ENCODE results near the gene EXOSC1. TPM values are rescaled to one million over a fixed set of nuclear protein-coding genes. Genes with fewer than 3 reads are reported as not detected.
"Not testable (repeated sequence)": the region's sequence is repeated elsewhere in the genome, so short reads cannot be mapped to it uniquely, and the experiment has no call there.

The EXOSC1 gene
- polyA plus RNA-seq, 1 donor: 39.1 TPM

DNA sequence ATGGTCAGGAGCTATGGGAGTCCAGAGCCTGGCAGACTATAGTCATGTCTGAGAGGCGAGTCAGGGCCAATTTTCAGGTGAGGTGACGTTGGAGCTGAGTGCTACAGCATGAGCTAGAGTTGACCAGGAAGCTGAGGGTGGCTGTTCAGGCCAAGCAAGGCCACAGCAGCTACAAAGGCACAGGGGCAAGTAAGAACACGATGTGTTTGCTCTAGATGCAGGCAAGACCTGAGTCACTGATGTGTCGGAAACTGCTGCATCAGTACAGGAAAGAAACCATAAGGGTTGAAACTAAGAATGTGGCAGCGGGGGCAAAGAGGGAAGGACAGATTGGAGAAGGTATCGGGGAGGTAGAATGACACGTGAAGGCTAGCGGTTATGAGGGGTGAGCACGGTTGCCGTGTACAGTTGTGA lies 32.9 kb downstream of the EXOSC1 start:
- Histone ChIP-seq H3K27ac (ENCODE audit: low read length) (no peak overlapping the region), H3K27me3 (ENCODE audit: control insufficient read depth, insufficient read depth, low read length) (no peaks in the 10 kb centered on the region)
- no peak for DNase-seq

DNA sequence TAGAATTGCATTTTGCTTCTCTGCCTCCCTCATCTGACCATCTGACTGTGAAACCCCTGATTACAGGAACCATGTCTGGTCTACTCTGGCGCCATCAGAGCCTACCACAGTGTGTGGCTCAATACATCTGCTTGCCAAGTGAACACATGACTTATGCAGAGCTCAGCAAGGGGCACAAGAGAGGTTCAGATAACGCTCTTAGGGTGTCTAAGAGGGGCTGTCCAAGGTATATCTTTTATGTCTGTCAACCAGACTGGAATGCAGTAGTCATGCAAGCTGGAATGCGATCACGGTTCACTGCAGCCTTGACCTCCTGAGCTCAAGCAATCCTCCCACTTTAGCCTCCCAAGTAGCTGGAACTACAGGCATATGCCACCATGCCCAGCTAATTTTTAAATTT lies 34.4 kb downstream of the EXOSC1 start:
- WGBS (ENCODE audit: insufficient coverage, low lambda C conversion rate): no CpG with 5 or more reads among the region's 4 CpGs
- no peaks in the 10 kb centered on the region for H3K36me3 ChIP-seq (ENCODE audit: control insufficient read depth, insufficient read depth, low read length)
- peaks cover 5% of the 10 kb centered on the region for H3K4me1 ChIP-seq (ENCODE audit: control insufficient read depth, insufficient read depth, low read length)
- no peaks in the 10 kb centered on the region for H3K9me3 ChIP-seq (ENCODE audit: control insufficient read depth, low read depth, low read length)
- H3K27me3 ChIP-seq (ENCODE audit: control insufficient read depth, insufficient read depth, low read length): no peaks in the 10 kb centered on the region
- no peak overlapping the region for H3K4me3 ChIP-seq (ENCODE audit: low read length)
- no peak overlapping the region for H3K27ac ChIP-seq (ENCODE audit: low read length)
- no peak for DNase-seq

More for the DNA sequence above, 32.9 kb downstream of the EXOSC1 start:
- H3K9me3 ChIP-seq (ENCODE audit: control insufficient read depth, low read depth, low read length): no peaks in the 10 kb centered on the region
- H3K36me3 ChIP-seq (ENCODE audit: control insufficient read depth, insufficient read depth, low read length): no peaks in the 10 kb centered on the region
- 93% methylated on average over 3 of the region's 10 CpGs for WGBS (ENCODE audit: insufficient coverage, low lambda C conversion rate)
- H3K4me1 ChIP-seq (ENCODE audit: control insufficient read depth, insufficient read depth, low read length): no peaks in the 10 kb centered on the region
- H3K4me3 ChIP-seq (ENCODE audit: low read length): no peak overlapping the region

DNA sequence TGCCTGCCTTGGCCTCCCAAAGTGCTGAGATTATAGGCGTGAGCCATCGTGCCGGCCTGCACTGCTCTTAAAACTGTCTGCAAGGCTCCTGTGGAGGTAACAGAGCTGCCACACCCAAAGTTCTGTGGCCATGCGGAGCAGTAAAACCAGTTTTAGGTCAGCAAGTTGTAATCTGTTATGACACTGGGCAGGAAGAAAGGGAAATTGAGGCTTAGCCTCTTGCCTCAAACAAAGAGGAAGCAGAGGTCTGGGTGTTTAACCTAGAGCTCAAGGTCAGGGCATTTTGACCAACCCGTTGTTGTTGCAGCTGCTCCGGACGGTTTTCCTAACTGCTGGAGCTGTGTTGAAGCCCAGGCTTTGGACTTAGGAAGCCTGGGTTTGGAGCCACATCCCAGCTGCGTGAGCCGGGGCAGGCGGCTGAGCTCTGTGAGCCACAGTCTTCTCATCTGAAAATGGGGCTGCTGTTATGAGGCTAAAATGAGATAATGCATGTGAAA lies 37.3 kb downstream of the EXOSC1 start:
- H3K4me3 ChIP-seq (ENCODE audit: low read length): no peak overlapping the region
- no peaks in the 10 kb centered on the region for H3K27me3 ChIP-seq (ENCODE audit: control insufficient read depth, insufficient read depth, low read length)
- no peak for DNase-seq
- no CpG with 5 or more reads among the region's 10 CpGs for WGBS (ENCODE audit: insufficient coverage, low lambda C conversion rate)
- H3K36me3 ChIP-seq (ENCODE audit: control insufficient read depth, insufficient read depth, low read length): no peaks in the 10 kb centered on the region
- no peaks in the 10 kb centered on the region for H3K9me3 ChIP-seq (ENCODE audit: control insufficient read depth, low read depth, low read length)
- H3K4me1 ChIP-seq (ENCODE audit: control insufficient read depth, insufficient read depth, low read length): peaks cover 5% of the 10 kb centered on the region
- H3K27ac ChIP-seq (ENCODE audit: low read length): no peak overlapping the region

DNA sequence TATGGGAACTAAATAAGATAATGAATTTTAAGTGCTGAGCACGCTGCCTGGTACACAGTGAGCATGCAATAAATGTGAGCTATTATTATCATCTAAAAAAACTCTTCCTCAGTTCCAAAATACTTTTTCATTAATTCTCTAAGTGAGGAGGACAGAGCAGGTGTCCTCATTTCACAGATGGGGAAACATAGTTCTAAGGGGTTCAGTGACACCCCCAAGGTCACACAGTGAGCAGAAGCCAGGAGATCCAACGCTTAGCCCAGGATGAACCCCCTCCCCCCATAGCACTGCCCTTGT lies 37.9 kb downstream of the EXOSC1 start:
- no peak overlapping the region for H3K27ac ChIP-seq (ENCODE audit: low read length)
- no peaks in the 10 kb centered on the region for H3K9me3 ChIP-seq (ENCODE audit: control insufficient read depth, low read depth, low read length)
- no peak for DNase-seq
- peaks cover 5% of the 10 kb centered on the region for H3K4me1 ChIP-seq (ENCODE audit: control insufficient read depth, insufficient read depth, low read length)
- H3K4me3 ChIP-seq (ENCODE audit: low read length): no peak overlapping the region
- no peaks in the 10 kb centered on the region for H3K36me3 ChIP-seq (ENCODE audit: control insufficient read depth, insufficient read depth, low read length)
- no peaks in the 10 kb centered on the region for H3K27me3 ChIP-seq (ENCODE audit: control insufficient read depth, insufficient read depth, low read length)
- no CpG with 5 or more reads among the region's 2 CpGs for WGBS (ENCODE audit: insufficient coverage, low lambda C conversion rate)

DNA sequence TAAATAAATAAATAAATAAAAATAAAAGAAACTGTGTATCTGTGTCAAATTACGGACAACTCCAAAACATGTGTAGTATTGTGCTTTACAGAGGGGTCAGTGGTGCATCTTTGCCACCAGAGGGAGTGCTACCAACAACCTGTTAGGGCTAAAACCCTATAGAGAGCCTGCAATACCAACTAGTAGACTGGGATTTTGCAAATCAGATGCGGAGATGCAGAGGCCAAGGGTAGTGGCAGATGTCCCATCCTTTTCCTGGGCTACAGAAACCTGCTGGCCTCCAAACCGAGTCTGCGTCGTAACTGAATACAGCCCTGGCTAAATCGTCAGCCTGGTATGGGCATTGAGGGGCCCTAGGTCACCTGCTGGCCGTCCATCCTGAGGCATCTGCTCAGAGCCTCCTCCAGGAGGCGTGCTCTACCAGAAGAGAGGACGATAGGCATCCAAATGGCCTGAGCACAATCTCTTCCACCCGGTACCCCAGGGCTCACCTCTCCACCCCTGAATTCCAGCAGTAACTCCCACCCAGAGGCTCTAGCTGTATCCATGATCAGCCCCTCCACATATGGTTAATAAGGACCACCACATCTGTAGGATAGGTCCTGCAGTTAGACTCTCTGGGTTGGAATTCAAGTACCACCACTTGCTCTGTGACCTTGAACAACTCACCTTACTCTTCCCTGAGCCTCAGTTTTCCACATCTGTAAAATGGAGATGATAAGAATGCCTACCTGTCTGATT lies 38.4 kb downstream of the EXOSC1 start:
- H3K4me3 ChIP-seq (ENCODE audit: low read length): peak overlapping the region; percentile 28
- H3K4me1 ChIP-seq (ENCODE audit: control insufficient read depth, insufficient read depth, low read length): peaks cover 5% of the 10 kb centered on the region
- DNase-seq: peak; percentile 48 to 84
- H3K9me3 ChIP-seq (ENCODE audit: control insufficient read depth, low read depth, low read length): no peaks in the 10 kb centered on the region
- H3K36me3 ChIP-seq (ENCODE audit: control insufficient read depth, insufficient read depth, low read length): no peaks in the 10 kb centered on the region
- no CpG with 5 or more reads among the region's 10 CpGs for WGBS (ENCODE audit: insufficient coverage, low lambda C conversion rate)
- H3K27me3 ChIP-seq (ENCODE audit: control insufficient read depth, insufficient read depth, low read length): no peaks in the 10 kb centered on the region
- H3K27ac ChIP-seq (ENCODE audit: low read length): peak overlapping the region; percentile 60

DNA sequence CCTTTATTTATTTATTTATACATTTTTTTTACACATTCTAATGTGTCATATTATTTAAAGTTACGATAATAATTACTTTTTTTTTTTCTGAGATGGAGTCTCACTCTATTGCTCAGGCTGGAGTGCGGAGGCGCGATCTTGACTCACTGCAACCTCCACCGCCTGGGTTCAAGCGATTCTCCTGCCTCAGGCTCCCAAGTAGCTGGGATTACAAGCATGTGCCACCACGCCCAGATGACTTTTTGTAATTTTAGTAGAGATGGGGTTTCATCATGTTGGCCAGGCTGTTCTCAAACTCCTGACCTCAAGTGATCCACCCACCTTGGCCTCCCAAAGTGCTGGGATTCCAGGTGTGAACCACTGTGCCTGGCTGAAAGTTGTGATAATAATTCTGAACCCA lies 39.3 kb downstream of the EXOSC1 start:
- not testable (repeated sequence) for H3K27me3 ChIP-seq (ENCODE audit: control insufficient read depth, insufficient read depth, low read length); H3K27ac ChIP-seq (ENCODE audit: low read length); DNase-seq; H3K36me3 ChIP-seq (ENCODE audit: control insufficient read depth, insufficient read depth, low read length); H3K9me3 ChIP-seq (ENCODE audit: control insufficient read depth, low read depth, low read length); H3K4me1 ChIP-seq (ENCODE audit: control insufficient read depth, insufficient read depth, low read length); H3K4me3 ChIP-seq (ENCODE audit: low read length)
- 100% methylated on average over 1 of the region's 7 CpGs for WGBS (ENCODE audit: insufficient coverage, low lambda C conversion rate)

DNA sequence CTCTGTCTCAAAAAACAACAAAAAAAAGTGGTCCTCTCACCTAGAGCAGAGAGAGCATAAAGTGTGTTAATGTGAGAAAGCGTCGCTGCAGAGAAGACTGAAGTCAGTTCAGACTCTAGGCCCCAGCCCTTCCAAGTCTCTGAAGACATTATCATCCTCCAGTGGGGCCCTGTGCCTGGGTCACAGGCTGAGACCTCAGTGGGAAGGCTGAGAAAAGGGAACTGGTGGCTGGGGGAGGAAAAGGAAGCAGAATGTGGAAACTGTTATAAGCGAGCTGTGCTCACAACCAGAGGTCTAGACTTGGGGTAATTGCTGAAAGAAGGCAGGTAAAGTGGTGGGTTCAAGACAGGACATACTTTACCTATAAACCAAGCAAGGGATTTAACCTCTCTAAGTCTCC lies 39.7 kb downstream of the EXOSC1 start:
- Histone ChIP-seq H3K9me3 (ENCODE audit: control insufficient read depth, low read depth, low read length) (no peaks in the 10 kb centered on the region), H3K4me1 (ENCODE audit: control insufficient read depth, insufficient read depth, low read length) (peaks cover 5% of the 10 kb centered on the region), H3K27ac (ENCODE audit: low read length) (no peak overlapping the region), H3K4me3 (ENCODE audit: low read length) (no peak overlapping the region), H3K27me3 (ENCODE audit: control insufficient read depth, insufficient read depth, low read length) (no peaks in the 10 kb centered on the region), H3K36me3 (ENCODE audit: control insufficient read depth, insufficient read depth, low read length) (no peaks in the 10 kb centered on the region)
- WGBS (ENCODE audit: insufficient coverage, low lambda C conversion rate): 43% methylated on average over 1 of the region's 3 CpGs
- DNase-seq: no peak

DNA sequence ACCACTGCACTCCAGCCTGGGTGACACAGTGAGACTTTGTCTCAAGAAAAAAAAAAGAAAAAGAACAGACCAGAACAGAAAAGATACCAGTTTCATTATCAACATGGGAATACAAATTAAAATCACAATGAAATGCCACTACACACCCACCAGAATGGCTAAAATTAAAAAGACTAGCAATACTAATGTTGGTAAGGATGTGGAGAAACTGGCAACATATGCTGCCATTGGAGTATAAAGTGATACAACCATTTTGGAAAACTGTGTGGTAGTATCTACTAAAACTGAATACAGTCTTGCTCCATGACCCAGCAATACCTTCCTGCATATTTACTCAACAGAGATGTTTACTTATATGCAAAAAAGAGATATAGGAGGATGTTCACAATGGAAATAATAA lies 41.8 kb downstream of the EXOSC1 start:
- Histone ChIP-seq H3K9me3 (ENCODE audit: control insufficient read depth, low read depth, low read length) (no peaks in the 10 kb centered on the region), H3K27ac (ENCODE audit: low read length) (no peak overlapping the region), H3K36me3 (ENCODE audit: control insufficient read depth, insufficient read depth, low read length) (no peaks in the 10 kb centered on the region), H3K27me3 (ENCODE audit: control insufficient read depth, insufficient read depth, low read length) (no peaks in the 10 kb centered on the region), H3K4me1 (ENCODE audit: control insufficient read depth, insufficient read depth, low read length) (peaks cover 8% of the 10 kb centered on the region), H3K4me3 (ENCODE audit: low read length) (no peak overlapping the region)
- DNase-seq: no peak

DNA sequence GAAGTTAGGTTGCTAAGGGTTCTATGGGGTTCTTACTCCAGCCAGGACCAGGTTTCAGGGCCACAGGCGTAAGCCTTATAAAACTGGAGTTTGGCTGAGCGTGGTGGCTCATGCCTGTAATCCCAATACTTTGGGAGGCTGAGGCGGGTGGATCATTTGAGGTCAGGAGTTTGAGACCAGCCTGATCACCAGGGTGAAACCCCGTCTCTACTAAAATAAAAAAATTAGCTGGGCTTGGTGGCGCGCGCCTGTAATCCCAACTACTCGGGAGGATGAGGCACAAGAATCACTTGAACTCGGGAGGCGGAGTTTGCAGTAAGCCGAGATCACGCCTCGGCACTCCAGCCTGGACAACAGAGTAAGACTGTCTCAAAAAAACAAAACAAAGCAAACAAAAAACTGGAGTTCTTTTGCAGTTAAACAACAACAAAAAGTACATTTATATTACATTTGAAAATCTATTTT lies 44.3 kb downstream of the EXOSC1 start:
- Histone ChIP-seq H3K36me3 (ENCODE audit: control insufficient read depth, insufficient read depth, low read length) (peaks cover under 1% of the 10 kb centered on the region), H3K4me1 (ENCODE audit: control insufficient read depth, insufficient read depth, low read length) (peaks cover 3% of the 10 kb centered on the region), H3K27me3 (ENCODE audit: control insufficient read depth, insufficient read depth, low read length) (no peaks in the 10 kb centered on the region), H3K9me3 (ENCODE audit: control insufficient read depth, low read depth, low read length) (no peaks in the 10 kb centered on the region), H3K27ac (ENCODE audit: low read length) (peak overlapping the region; percentile 30), H3K4me3 (ENCODE audit: low read length) (peak overlapping the region; percentile 75)
- no peak for DNase-seq
- 96% methylated on average over 4 of the region's 13 CpGs for WGBS (ENCODE audit: insufficient coverage, low lambda C conversion rate)

DNA sequence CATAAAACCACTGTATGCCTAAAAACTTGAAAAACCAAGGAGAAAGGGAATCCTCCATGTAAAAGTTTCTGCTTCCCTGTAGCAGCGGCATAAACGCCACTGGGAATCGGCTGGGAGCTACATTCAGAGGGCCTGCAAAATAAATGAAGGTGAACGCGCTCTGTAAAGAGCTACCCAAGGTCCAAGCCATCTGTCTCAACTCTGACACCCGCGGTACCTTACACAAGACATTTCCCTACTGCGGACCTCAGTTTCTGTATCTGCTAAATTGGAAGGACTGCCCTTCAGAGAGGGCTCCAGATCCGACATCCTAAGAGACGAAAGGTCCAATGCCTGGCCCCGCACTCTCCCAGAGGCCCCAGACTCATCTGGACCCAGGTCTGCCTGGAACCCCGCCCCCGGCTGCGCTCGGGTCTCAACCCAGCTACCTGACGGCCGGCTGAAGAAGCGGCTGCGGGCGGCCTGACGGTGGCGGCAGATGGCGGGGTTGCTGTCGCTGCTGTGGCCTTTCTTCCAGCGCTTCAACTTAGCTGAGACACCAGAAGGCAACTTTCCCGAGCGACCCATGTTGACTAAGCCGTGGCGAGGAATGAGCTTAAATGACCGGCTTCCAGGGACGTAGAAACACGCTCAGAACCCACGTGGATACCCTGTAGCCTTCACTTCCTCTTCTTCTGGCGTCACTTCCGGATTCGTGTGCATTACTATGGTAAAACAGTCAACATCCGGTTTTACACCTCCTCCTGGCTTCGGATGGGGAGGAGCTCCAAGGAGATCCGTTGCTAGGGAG lies 44.9 kb downstream of the EXOSC1 start, which contains the start of gene RRP12:
Gene RRP12 (minus strand): TSS at position 676 of the 790 bp plus-strand sequence. CDS start 109 bp downstream, at position 567.
- WGBS (ENCODE audit: insufficient coverage, low lambda C conversion rate): no CpG with 5 or more reads among the region's 39 CpGs
- Histone ChIP-seq H3K9me3 (ENCODE audit: control insufficient read depth, low read depth, low read length) (no peaks in the 10 kb centered on the region), H3K36me3 (ENCODE audit: control insufficient read depth, insufficient read depth, low read length) (peaks cover 7% of the 10 kb centered on the region), H3K27ac (ENCODE audit: low read length) (peak within 1 kb of the TSS; percentile 64), H3K27me3 (ENCODE audit: control insufficient read depth, insufficient read depth, low read length) (no peaks in the 10 kb centered on the region), H3K4me1 (ENCODE audit: control insufficient read depth, insufficient read depth, low read length) (peaks cover 3% of the 10 kb centered on the region), H3K4me3 (ENCODE audit: low read length) (peak within 1 kb of the TSS; percentile 75)
- DNase-seq: peak; percentile 96 to 97
